ENCODE data around the gene KCNK3. TPM values are rescaled to one million over a fixed set of nuclear protein-coding genes. Genes with fewer than 3 reads are reported as not detected.

The KCNK3 gene
- total RNA-seq, 3 donors from 2014 or later (not counting 1 experiment from before 2014, with no cell fraction given): not detected

- WGBS (ENCODE audit: insufficient coverage): 83% methylated on average over 12 of the region's 12 CpGs
- Histone ChIP-seq H3K9me3 (ENCODE audit: control insufficient read depth, insufficient read depth, low read length) (no peaks in the 10 kb centered on the region), H3K4me3 (ENCODE audit: low read length) (no peak overlapping the region), H3K27ac (ENCODE audit: low read length) (no peak overlapping the region), H3K27me3 (ENCODE audit: control insufficient read depth, insufficient read depth, low read length) (no peaks in the 10 kb centered on the region), H3K36me3 (ENCODE audit: control insufficient read depth, insufficient read depth, low read length) (no peaks in the 10 kb centered on the region), H3K4me1 (ENCODE audit: control insufficient read depth, insufficient read depth, low read length) (no peaks in the 10 kb centered on the region)
- Mint-ChIP-seq H3K4me3 (no peak overlapping the region), H3K27me3 (ENCODE audit: low read depth in 2 of 2) (peaks cover 30 to 48% of the 10 kb centered on the region in 2 donors), H3K36me3 (no peaks in the 10 kb centered on the region), H3K4me1 (no peaks in the 10 kb centered on the region), H3K9me3 (no peaks in the 10 kb centered on the region), H3K27ac (no peak overlapping the region)
- DNase-seq (no peak), ATAC-seq (no peak)
- intact Hi-C loops (cut with micrococcal nuclease): no loop called here
- TF ChIP-seq, protein P1, sequence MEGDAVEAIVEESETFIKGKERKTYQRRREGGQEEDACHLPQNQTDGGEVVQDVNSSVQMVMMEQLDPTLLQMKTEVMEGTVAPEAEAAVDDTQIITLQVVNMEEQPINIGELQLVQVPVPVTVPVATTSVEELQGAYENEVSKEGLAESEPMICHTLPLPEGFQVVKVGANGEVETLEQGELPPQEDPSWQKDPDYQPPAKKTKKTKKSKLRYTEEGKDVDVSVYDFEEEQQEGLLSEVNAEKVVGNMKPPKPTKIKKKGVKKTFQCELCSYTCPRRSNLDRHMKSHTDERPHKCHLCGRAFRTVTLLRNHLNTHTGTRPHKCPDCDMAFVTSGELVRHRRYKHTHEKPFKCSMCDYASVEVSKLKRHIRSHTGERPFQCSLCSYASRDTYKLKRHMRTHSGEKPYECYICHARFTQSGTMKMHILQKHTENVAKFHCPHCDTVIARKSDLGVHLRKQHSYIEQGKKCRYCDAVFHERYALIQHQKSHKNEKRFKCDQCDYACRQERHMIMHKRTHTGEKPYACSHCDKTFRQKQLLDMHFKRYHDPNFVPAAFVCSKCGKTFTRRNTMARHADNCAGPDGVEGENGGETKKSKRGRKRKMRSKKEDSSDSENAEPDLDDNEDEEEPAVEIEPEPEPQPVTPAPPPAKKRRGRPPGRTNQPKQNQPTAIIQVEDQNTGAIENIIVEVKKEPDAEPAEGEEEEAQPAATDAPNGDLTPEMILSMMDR (IDR thresholded peaks at IDR 0.05): no peak
These were observed 42.4 kb upstream of the KCNK3 start for GRCh38 chr2:26649992-26650712.

- Histone ChIP-seq H3K4me1 (ENCODE audit: control insufficient read depth, insufficient read depth, low read length) (no peaks in the 10 kb centered on the region), H3K27ac (ENCODE audit: low read length) (no peak overlapping the region), H3K9me3 (ENCODE audit: control insufficient read depth, insufficient read depth, low read length) (no peaks in the 10 kb centered on the region), H3K27me3 (ENCODE audit: control insufficient read depth, insufficient read depth, low read length) (no peaks in the 10 kb centered on the region), H3K36me3 (ENCODE audit: control insufficient read depth, insufficient read depth, low read length) (no peaks in the 10 kb centered on the region), H3K4me3 (ENCODE audit: low read length) (no peak overlapping the region)
- Mint-ChIP-seq H3K27me3 (ENCODE audit: low read depth in 2 of 2) (peaks cover 22 to 40% of the 10 kb centered on the region in 2 donors), H3K4me3 (no peak overlapping the region), H3K4me1 (no peaks in the 10 kb centered on the region), H3K9me3 (no peaks in the 10 kb centered on the region), H3K27ac (no peak overlapping the region), H3K36me3 (no peaks in the 10 kb centered on the region)
- DNase-seq (no peak), ATAC-seq (no peak)
- TF ChIP-seq, protein P1 (IDR thresholded peaks at IDR 0.05): no peak
- intact Hi-C loops (cut with micrococcal nuclease): no loop called here
- WGBS (ENCODE audit: insufficient coverage): 82% methylated on average over 12 of the region's 12 CpGs
These were observed 41.6 kb upstream of the KCNK3 start for GRCh38 chr2:26650713-26651469.

- Mint-ChIP-seq H3K27ac (no peak overlapping the region), H3K27me3 (ENCODE audit: low read depth in 2 of 2) (peaks cover 18 to 35% of the 10 kb centered on the region in 2 donors), H3K9me3 (no peaks in the 10 kb centered on the region), H3K4me3 (no peak overlapping the region), H3K36me3 (no peaks in the 10 kb centered on the region), H3K4me1 (no peaks in the 10 kb centered on the region)
- Histone ChIP-seq H3K4me1 (ENCODE audit: control insufficient read depth, insufficient read depth, low read length) (no peaks in the 10 kb centered on the region), H3K36me3 (ENCODE audit: control insufficient read depth, insufficient read depth, low read length) (no peaks in the 10 kb centered on the region), H3K27me3 (ENCODE audit: control insufficient read depth, insufficient read depth, low read length) (no peaks in the 10 kb centered on the region), H3K9me3 (ENCODE audit: control insufficient read depth, insufficient read depth, low read length) (no peaks in the 10 kb centered on the region), H3K4me3 (ENCODE audit: low read length) (no peak overlapping the region), H3K27ac (ENCODE audit: low read length) (no peak overlapping the region)
- DNase-seq: no peak
- intact Hi-C loops (cut with micrococcal nuclease): no loop called here
- WGBS (ENCODE audit: insufficient coverage): 89% methylated on average over 7 of the region's 7 CpGs
- no peak for ATAC-seq
- TF ChIP-seq, protein P1 (IDR thresholded peaks at IDR 0.05): no peak
These were observed 41.1 kb upstream of the KCNK3 start for GRCh38 chr2:26651470-26651771.
